Fibroblast of skin of abdomen (primary cell): Measurements from ENCODE around the gene CMTM4.
"Not testable (repeated sequence)": the region's sequence is repeated elsewhere in the genome, so short reads cannot be mapped to it uniquely, and the experiment has no call there.

ENCODE experiments used
- DNase-seq: peaks from one replicate; pipeline ENCODE4 v3.0.0-alpha.2; 2013

Gene CMTM4

DNA sequence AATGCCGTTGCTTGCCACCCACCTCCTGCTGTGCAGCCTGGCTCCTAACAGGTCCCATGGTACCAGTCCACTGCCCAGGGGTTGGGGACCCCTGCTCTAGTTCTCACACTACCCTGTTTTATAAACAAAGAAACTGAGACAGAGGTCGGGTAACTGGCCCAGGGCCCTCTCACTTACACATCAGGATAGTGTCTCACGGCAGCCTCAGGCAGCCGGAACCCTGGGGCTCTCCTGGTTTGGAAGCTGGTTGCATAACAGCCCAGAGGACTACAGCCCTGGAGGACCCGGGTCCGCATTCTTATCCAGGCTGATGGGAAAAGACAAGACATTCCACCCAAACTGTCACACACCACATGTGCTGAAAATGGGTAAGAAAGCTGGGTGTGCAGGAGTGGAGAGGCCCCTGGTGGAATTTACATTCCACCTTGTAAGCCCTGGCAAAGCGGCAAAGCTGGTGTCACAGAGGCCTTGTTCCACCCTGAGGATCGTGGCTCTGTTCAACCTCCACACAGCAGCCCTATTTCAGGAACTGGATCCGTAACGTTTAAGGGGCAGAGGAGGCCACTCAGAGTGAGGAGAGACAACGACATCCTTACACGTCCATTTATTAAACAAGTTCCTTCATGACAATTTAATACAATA is 82.3 kb downstream of the CMTM4 start:
- DNase-seq: no peak

DNA sequence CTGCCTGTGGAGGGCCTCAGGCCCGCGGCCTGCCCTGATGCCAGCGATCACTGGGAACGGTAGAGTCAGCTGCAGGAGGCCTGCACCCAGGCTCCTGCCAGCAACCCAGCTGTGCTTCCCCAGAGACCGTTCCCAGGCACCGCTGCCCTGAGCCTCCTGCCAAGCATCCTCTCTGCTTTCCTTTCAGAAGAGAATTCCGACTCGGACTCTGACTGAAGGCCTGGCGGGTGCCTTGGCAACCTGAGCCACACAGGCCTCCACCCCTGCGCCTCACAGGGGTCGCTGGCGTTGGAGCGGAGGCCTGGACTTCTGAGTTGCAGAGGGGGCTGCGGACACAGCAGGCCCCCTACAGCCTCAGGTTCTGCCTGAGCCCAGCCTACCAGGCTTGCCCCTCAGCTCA is 84.1 kb downstream of the CMTM4 start:
- DNase-seq: no peak

DNA sequence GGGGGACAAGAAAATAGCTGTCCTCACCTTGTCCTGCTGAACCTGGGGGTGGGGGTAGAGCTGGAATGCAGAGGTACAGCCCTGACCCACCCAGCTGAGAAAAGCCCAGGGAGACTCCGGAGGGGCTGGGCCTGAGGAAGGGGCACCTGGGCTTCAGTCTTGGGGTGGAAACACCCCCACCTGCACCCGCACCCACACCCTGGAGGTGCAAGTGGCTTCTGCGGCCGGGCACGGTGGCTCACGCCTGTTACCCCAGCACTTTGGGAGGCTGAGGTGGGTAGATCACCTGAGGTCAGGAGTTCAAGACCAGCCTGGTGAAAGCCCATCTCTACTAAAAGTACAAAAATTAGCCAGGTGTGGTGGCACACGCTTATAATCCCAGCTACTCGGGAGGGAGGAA is 84.6 kb downstream of the CMTM4 start:
- DNase-seq: not testable (repeated sequence)

DNA sequence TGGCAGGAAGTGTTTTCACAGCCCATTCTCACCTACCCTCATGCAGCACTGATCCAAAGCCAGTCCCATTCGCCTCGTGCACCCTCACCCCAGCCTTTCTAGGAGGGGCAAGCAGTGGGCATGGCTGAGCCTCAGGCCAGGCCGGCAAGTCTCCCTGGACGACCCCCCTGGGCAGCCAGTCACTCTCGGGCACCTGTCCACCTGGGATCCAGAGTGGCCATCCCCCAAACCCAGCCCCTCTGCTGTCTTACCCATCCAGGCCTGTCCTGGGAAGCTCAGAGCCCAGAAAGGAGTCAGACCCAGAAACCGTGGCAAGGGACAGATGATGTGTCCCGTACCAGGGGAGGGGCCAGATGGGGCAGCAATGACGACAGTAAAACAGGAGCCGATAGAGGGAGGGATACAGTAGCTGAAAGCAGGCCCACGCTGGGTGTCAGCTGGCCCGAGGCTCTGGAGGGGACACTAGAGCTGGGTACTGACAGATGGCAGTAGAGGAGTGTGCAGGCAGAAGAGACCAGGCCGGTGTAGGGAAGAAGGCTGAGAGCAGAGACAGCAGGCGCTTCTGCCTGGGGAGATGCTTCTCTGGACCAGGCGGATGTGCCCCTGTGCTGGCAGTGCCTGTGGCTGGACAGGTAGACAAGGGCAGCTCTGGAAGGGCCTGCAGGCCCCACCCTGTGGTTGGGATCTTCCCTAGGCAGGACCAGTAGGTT is 86.3 kb downstream of the CMTM4 start:
- no peak for DNase-seq

DNA sequence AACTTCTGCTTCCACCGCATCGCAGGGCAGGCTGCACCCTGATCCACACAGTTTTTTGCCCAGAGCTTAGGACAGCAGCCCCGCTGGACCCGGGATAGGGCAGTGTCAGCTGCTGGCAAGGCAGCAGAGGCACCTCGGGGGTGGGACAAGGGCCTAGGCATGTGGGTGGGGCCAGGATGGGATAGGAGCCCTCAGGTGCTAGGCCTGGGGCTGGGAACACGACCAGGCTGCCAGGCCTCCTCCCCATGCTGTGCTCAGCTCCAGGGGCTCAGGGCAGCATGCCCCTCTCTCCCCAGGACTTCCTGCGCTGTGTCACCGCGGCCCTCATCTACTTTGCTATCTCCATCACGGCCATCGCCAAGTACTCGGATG is 87.4 kb downstream of the CMTM4 start:
- DNase-seq: no peak

DNA sequence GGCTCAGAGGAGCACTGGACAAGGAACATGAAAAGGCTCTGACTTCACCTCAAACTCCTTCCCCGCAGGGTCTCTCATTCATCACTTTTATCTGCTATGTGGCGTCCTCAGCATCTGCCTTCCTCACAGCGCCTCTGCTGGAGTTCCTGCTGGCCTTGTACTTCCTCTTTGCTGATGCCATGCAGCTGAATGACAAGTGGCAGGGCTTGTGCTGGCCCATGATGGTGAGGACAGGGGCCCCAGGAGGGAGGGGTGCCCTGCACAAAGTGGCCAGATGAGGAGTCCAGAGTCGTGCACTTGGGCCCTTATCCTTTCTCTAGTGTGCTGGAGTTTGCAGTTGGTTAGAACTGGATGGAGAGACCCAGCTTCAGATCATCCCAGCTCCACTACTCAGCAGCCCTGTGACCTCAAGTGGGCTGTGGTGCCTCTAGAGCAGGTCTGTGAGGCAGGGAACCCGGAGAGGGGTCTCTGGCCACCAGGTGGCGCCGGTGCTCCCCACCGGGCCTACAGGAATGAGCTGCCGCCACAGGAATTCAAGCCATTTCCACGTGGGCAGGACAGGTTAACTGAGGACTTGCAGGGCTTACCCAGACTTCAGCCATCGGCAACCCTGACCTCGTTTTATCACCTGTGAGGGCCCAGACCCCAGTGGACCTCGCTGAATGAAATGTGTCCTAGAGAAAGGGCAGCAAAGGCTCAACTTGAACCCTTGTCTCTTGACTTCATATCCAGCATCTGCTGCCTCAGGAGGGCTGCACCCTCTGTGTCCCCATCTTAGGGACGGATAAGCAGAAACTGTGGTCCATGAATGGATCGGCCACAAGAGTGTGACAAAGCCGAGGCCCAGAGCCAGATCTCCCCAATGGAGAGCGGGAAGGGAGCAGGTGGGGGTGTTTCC is 88.1 kb downstream of the CMTM4 start:
- DNase-seq: peak; percentile 90

DNA sequence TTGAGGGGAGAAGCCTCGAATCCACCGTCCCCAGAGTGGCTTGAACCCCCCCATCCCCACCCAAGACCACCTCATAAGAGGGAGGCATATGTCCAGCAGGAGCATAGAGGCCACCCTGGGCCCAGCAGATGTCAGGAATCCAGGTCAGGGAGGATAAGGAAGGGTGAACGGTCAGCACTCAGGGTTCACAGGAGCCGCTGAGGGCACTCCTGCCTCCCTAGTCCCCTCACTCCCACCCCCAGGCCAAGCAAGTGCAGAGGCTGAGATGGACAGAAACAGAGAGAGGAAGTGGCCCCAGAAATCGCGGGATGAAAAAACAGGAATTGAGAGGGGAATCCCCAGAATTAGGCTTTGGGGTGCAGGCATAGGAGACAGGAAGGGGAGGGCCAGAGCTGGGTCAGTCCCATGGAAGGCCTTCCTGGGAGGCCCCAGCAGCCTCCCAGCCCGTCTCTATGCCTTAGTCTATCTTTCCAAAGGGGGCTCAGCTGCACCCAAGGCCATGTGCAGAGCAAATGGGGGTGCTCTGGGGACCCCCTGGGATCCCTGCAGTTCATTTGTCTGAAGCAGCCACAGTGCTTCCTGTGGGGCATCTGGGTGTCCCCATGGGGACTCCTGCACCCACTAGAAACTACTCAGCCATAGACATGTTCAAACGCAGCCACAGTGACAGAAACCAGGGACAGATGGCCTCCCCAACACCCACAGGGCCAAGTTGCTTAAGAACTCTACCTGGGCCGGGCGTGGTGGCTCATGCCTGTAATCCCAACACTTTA is 90.4 kb downstream of the CMTM4 start:
- no peak for DNase-seq

DNA sequence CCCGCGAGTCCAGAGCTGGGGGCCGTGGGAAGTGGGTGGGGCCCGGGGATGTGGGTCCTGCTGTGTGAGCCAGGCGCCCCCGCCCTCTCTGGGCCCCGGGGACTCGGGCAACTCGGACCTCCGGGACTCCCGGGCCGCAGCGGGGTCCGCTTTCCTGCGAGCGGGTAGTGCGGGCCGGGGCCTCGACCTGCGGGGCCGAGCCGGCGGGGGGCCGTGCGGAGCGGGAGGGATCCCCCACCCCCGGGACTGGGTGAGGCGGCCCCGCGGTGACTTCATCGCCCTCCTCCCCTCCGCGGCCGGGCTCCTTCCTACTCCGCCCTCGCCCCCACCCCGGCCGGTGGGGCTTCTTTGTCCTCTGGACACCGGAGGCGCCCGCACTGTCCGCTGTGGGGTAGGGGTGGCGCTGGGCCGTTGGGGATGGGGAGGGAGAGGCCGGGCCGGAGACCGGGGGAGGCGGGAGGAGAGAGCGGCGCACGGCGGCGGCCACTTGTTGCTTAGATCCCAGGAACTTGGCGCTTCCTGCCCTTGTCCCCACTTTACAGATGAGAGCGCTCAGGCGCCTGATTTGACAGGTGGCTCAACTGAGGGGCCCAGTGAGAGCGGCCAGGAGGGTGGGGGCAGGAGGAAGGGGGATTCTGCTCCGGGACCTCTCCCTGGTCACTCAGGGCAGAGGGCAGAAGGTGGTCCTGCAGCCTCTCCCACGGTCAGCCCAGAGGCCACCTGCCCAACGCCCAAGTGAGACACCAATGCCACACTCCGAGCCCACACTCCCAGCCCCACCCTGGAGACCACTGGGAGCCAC is 91.2 kb downstream of the CMTM4 start:
- peak; percentile 37 for DNase-seq

DNA sequence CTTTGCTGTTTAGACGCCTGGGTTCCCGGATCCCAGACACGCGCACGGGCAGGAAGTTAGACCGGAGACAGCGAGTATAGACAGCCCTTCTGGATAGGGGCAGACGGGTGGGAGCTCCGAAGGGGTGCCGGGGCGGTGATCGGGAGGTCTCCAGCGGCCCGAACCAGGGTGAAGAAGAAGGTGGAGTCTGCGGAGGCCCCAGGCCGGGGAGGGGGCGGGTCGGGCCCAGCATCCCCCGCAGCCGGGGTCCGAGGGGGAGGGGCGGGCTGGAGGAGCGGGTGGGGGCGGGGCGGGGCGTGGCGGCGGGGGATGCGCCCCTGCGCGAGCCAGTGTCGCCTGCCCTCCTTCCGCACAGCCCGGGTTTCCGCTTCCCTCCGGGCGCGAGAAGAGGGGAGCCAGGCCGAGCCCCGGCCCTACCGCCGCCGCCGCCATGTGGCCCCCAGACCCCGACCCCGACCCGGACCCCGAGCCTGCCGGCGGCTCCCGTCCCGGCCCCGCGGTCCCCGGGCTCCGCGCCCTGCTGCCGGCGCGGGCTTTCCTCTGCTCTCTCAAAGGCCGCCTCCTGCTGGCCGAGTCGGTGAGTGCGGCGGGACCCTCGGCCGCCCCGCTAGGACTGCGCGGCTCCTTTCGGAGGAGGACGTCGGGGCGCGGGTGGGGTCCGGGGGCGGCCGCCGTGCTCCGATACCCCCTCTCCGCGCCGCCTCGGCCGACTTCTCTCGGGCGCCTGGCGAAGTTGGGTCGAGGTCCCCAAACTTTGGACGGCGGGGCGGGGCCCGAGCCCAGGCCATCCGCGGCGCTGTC is 92.0 kb downstream of the CMTM4 start, which contains the start of gene CMTM3:
CMTM3 (plus strand) TSS at position 329 of the 801 bp plus-strand sequence; CDS start at position 431, 102 bp downstream.
- DNase-seq: peak; percentile 61

DNA sequence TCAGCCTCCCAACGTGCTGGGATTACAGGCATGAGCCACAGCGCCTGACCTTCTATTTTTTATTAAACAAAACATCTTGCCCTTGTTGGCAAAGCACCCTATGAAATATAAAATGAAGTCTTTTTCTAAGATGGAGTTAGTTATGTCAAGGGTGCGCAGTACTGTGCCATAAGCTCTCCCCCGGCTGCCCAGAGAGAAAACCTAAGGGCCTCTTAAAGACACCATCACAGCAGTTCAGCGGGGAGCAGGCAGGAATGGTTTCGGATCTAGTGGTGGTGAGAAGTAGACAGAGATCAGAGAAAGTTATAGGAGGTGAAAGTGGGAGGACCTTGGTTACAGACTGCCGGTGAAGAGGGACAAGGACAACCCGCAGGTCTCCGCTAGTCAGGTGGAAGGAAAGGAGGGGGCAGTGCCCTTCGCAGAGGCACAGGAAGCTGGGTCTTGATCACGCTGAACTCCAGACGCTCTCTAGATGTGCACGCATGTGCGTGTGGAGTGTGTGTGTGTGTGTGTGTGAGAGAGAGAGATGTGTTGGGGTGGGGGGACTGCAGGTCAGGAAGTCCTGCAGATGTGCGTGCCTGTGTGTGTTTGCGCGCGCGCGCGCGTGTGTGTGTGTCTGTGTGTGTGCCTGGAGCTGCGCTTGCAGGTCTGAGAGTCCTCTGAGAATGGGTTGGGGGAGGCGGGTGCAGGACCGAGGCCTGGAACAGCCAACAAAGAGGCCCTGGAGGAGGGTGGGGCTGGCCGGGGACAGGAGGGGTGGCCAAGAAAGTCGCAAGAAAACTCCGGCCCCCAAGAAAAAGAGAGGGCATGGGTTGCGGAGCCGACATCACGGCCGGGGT is 92.8 kb downstream of the CMTM4 start:
- peak; percentile 65 for DNase-seq

DNA sequence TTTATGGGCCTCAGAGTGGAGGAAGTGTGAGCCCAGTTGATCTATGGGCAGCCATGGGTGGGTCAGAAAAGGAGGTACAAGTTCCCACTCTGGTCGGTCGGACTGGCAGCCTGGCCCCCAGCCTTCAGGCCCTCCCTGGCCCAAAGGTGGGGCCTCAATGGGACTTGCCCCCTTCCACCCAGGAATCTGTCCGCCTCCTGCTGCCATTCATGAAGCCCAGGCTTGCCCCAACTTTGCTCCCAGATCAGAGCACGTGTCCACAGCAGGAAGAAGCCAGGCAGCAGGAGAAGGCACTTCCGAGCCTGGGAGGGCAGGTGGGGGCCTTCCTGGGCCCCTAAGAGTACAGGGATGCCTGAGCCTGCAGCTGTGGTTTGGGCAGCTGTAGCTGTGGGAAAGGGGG is 95.1 kb downstream of the CMTM4 start:
- no peak for DNase-seq

DNA sequence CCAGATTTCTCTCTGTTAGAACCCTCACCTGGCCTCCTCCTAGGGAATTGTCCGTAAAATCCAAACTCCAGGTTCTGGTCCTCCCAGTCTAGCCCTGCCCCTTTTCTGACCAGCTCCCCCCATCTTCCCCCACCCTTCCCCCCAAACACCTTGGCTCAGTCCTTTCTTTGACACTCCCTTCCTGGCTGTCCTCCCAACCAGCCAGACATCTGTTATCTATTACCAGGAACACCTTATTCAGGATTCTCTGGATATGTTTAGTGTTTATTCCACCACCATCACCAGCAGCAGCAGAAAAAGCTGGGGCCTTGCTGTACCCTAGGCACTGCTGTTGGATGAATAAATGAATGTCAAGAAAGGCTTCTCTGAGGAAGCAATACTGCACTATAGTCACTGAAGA is 96.1 kb downstream of the CMTM4 start:
- no peak for DNase-seq

DNA sequence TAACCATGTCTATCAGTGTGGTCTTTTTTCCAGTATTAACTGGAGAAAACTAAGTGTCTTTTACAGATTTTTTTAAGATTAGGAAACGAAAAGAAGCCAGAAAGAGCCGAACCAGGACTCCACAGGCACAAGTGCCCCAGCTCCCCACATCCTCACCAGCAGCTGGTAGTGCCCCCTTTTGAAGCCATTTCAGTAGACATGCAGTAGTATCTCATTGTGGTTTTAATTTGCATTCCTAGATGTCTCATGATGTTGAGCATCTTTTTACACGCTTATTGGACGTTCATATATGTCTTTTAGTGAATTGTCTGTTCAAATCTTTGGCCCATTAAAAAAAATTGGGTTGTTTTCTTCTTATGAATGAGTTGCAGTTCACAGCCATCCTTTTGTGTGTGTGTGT is 96.8 kb downstream of the CMTM4 start:
- no peak for DNase-seq

DNA sequence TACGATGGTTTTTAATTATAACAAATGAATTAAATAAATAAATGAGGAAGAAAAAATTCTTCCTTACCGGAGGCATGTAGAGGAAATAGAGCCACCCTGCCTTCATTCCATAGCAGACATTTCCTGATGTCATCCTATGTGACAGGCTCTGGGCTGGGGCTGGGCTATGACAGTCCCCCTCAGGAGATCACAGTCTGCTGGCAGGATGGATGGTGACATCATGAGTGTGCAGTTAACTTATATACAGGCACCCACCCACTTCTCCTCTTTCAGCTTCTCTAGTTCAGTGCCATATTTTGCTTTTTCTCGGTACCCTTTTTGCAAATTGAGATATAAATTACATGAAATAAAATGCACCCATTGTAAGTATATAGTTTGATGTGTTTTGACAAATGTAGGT is 98.4 kb downstream of the CMTM4 start:
- DNase-seq: no peak

DNA sequence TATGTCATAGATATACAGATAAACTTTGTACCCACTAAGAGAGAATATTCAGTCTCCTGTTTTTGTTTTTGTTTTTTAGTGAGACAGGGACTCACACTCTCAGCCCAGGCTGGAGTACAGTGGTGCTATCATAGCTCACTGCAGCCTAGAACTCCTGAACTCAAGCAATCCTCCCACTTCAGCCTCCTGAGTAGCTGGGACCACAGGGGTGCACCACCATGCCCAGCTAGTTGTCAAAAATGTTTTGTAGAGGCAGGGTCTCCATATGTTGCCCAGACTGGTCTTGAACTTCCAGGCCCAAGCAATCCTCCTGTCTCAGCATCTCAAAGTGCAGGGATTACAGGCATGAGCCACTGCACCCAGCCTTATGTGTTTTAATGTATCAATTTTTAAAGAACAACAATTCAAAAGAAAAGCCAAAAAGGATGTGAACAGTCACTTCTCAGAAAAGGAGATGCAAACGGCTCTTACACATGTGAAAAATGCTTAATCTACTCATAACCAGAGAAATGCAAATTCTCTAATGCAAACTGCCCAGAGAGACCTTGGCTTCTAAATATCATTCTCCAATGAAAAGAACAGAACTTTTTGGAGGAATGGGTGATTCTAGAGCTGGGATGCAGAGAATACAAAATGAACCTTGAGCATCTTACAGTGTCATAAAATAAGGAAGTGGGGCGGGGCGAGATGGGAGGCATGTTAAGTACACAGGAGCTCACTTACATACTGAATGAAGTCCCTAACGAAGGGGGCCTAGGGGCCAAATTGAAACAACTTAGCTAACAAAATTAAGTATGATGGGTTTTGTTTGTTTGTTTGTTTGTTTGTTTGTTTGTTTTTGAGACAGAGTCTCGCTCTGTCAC is 99.3 kb downstream of the CMTM4 start:
- no peak for DNase-seq

DNA sequence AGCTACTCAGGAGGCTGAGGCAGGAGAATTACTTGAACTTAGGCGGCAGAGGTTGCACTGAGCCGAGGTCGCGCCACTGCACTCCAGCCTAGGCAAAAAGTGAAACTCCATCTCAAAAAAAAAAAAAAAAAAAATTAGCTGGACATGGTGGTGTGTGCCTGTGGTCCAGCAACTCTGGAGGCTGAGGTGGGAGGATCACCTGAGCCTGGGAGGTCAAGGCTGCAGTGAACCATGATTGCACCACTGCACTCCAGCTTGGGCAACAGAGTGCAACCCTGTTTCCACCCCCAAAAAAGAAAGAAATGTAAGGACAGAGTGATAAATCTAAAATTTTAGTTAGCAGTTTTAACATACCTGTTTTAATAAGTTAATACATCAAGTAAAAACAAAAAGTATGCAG is 100.0 kb downstream of the CMTM4 start:
- DNase-seq: not testable (repeated sequence)

DNA sequence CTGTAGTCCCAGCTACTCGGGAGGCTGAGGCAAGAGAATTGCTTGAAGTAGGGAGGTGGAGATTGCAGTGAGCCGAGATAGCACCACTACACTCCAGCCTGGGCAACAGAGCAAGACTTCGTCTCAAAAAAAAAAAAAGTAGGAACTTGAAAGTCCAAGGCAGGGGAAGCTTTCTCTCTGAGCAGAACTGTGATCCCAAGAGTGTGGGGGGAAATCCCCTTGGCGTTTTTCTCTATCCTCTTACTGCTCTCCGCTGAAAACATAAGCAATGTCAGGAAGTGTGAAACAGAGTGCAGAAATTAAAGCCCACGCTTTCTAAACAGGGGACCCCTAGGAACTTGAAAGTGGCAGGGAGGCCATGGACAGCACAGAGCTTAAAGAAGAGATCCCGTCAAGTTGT is 101.8 kb downstream of the CMTM4 start:
- DNase-seq: no peak

DNA sequence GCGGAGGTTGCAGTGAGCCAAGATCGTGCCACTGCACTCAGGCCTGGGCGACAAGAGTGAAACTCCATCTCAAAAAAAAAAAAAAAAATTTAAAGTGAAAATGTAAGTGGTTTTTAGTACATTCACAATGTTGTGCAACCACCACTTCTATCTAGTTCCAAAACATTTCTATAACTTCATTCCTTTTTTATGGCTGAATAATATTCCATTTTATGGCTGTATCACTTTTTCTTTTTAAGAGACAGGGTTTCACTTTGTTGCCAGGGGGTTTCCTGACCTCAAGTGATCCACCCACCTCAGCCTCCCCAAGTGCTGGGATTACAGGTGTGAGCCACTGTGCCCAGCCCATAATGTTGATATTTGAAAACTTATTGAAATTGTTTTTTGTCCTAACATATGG is 103.7 kb downstream of the CMTM4 start:
- DNase-seq: no peak

DNA sequence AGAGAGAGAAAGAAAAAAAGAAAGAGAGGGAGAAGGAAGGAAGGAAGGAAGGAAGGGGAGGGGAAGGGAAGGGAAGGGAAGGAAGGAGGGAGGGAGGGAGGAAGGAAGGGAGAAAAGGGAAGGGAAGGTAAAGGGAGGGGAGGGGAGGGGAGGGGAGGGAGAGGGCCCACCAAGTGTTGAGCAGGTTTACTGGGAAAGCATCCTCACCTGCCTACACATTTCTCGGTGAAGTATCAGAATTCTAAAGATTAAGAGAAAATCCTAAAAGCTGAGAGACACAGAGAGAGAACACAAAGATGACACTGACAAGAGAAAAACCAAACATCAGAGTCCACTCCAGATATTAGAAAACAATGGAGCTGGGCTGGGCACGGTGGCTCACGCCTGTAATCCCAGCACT is 104.3 kb downstream of the CMTM4 start:
- no peak for DNase-seq
